ENCODE measurements around the gene KDM8.

KDM8 gene

DNA sequence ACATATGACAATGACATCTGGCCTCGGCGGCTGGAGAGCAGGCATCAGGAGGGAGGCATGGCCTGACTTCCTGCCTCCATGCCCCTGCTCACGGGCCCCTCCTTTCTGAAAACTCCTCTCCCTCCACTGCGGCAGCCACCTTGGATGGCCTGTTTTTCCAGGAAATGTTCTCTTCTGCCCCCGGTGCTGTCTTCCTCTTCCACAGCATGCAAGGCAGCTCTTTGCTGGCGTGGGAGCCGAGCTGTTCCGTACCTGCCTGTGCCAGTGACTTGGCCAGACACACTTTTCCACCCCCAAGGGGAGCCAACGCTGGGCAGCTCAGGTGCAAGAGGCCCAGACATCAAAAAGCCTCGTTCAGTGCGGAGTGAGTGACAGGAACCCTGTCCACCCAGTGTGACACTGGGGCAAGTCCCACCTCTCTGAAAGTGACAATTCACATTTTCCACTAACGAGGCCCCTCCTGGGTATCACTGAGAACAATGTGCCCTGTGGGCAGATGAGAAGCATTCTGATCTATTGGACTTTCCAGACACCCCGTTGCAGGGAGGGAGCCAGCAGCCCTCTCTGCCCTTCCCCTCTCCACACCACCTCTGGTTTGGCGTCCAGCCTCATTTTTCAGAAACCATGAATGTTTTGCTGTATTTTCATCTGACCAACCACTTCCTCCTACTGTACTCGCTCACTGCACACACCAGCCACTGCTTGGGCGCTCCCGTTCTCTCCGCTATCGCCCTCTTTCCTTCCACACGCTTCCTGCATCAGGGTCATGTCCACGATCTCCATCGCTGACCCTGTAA lies 34.1 kb downstream of the KDM8 start:
- TF ChIP-seq GATA2 (IDR thresholded peaks at IDR 0.05; ENCODE audit: low read depth, low read length) (no peak), GATA3 (IDR thresholded peaks at IDR 0.05; ENCODE audit: low read depth, low read length) (no peak)

DNA sequence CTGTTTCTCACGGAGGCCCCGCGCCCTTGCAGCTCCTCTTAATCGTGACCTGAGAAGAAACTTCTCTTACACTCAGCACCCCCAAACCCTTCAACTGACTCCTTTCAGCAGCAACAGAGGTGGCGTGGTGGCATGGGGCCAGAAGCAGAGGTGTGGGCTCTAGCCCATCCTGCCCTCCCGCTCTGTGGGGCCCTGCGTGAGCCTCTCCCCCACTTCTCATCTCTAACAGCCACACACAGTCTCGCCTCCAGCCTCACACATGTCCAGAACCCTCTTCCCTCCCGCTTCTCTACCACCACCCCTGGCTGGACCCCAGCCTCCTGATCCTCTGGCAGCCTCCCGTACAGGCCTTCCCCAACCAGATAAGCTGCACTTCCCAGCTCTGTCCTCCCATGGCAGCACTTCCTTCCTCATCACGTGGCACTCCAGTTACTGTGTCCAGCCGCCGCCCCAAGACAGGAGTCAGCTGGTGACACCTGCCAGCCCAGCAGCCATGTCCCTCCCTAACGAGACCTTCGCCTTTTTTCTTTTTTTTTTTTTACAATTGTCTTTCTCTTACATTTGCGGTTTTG lies 34.8 kb downstream of the KDM8 start:
- TF ChIP-seq GATA2 (IDR thresholded peaks at IDR 0.05; ENCODE audit: low read depth, low read length) (no peak), GATA3 (IDR thresholded peaks at IDR 0.05; ENCODE audit: low read depth, low read length) (no peak)

DNA sequence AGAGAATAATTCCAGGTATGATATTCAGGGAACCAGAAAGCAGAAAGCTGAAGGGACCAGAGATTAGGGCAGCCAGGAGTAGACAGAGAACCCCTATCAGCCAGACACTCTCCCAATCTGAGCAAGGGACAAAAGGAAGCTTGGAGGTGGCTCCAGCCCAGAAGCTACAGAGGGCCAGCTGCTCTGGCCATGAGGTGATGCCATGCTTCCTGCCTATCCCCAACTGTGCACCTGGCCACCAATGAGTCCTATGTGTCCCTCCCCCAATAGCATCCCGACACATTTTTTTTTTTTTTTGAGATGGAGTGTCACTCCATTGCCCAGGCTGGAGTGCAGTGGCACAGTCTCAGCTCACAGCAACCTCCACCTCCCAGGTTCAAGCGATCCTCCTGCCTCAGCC lies 35.3 kb downstream of the KDM8 start:
- TF ChIP-seq GATA3 (IDR thresholded peaks at IDR 0.05; ENCODE audit: low read depth, low read length) (no peak), GATA2 (IDR thresholded peaks at IDR 0.05; ENCODE audit: low read depth, low read length) (no peak)

DNA sequence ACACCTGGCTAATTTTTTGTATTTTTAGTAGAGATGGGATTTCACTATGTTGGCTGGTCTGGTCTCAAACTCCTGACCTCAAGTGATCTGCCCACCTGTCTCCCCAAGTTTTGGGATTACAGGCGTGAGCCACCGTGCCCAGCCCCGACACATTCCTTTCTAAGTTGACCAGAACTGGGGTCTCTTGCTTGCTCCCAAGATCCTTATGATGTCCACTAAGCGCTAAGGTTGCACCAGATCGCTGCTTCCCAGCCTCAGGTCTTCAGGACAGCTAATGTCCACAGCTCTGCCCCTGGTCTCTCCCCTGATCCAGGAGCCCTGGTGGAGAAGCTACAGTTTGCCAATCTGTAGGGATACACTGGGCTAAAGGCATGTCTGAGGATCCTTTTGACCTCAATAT lies 35.7 kb downstream of the KDM8 start:
- TF ChIP-seq GATA3 (IDR thresholded peaks at IDR 0.05; ENCODE audit: low read depth, low read length) (no peak), GATA2 (IDR thresholded peaks at IDR 0.05; ENCODE audit: low read depth, low read length) (no peak)

DNA sequence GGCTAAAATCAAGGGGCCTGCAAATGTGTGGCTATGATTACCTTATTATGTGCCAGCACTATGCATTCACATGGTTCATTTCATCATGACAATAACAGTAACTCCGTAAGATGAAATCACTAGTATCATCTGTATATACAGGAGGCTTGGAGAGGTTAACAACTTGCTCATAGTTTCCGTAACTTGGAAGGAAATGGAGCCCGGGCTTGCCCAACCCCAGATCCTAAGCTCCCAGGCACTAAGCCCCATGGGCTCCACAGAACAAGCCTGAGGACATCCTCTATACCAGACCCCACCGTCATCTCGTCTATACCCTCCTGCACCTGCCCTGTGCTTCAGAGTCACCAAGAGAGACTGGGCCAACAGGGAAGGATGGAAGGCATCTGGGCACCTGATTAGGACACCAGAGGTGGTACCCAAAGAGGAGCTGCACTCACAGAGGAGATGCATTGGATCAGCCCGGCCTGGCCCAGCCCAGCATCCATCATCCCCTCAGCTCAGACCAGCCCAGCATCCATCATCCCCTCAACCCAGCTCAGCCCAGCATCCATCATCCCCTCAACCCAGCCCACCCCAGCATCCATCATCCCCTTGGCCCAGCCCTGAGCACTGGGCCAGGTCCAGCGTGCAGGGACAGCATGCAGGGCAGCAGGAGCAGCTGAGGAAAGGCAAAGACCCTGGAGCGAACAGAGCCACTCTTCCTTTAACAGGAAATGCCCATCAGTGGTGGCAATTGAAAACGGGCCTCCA lies 36.8 kb downstream of the KDM8 start:
- TF ChIP-seq GATA2 (IDR thresholded peaks at IDR 0.05; ENCODE audit: low read depth, low read length) (no peak), GATA3 (IDR thresholded peaks at IDR 0.05; ENCODE audit: low read depth, low read length) (no peak)

DNA sequence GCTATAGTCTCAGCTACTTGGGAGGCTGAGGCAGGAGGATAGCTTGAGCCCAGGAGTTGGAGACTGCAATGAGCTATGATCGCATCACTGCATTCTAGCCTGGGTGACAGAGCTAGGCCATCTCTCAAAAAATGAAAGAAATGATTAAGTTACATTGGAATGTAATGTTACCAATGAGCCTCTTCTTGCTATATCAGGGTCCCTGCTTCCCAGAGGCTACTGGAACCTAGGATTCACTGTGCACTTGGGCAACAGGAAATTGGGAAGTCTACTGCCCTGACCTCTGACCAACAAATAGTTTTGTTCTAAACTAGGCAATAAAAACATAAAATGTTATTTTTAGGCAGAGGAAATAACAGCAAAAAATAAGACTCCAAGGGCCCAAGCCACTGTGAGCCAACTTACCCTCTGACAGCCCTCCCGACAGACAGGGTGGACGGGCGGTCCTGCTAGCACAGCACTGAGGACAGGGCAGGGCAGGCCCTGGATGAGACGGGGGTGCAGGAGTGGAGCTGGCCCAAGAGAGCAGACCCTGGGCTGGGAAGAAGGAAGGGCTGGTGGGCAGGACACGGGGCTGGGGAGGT lies 37.7 kb downstream of the KDM8 start:
- TF ChIP-seq GATA2 (IDR thresholded peaks at IDR 0.05; ENCODE audit: low read depth, low read length) (no peak), GATA3 (IDR thresholded peaks at IDR 0.05; ENCODE audit: low read depth, low read length) (no peak)

DNA sequence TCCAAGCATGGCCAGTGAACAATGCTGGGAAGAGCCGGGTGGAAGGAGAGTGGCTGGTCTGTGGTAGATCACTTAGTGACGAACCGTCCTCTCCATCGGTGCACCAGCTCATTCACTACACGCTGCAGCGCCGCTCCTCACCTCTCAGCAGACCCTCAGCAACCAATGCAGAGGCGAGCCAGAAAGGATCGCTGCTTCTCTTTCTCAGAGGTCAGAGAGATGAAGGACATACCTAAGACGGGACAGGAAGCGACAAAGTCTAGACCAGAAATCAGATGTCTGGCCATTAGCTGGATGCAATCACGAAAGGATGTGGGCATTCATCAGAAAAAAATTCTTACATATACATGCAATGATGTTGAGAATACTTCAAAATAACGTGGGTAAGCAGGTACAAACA lies 38.3 kb downstream of the KDM8 start:
- no peak for TF ChIP-seq GATA2 (IDR thresholded peaks at IDR 0.05; ENCODE audit: low read depth, low read length)
- no peak for TF ChIP-seq GATA3 (IDR thresholded peaks at IDR 0.05; ENCODE audit: low read depth, low read length)

DNA sequence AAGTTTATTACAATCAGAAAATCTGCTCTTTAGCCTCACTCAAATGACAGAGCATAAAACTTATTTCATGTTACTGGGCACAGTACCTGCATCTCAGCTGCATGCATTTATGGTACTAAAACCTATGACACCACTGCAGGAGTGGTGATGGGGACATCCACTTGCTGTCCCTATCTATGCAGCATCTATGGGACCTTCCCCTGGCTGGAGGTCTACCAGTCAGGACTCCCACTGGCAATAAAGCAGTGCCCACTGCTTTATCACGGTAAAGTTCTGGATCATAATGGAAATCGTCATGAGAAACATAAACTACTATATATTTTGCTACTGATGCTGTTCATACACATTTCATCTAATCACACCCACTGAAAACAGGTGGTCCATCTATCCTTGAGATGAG lies 39.1 kb downstream of the KDM8 start:
- TF ChIP-seq GATA2 (IDR thresholded peaks at IDR 0.05; ENCODE audit: low read depth, low read length) (no peak), GATA3 (IDR thresholded peaks at IDR 0.05; ENCODE audit: low read depth, low read length) (no peak)

DNA sequence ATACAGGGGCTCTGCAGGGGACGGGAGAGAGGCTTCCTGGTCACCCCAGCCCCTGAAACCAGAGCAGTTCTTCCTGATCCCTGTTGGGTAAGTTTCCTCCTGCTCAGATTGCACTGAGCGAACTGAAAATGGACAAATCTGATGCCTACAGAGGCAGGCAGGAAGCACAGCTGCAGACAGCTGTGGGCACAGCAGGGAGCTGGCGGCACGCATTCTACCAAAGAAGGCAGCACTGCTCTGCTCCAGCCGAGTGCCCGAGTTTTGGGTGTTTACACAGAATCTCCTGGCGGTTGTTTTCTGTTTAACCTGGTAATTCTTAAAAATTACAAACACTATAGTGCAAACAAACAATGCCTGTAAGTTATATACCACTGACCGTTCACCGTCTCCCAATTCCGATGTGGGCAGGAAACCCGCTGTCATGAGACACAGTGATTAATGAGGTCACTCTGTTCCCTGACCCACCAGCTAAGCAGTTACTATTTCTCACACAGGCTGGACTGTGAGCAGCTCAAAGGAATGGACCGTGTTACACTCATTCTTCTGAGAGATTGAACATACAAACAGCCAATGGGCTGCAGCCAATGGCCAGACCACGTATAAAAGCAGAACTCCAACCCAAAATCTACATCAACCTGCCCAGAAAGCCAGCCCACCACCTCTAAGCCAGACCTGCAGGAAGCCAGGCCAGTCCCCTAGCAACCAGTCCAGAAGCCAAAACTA lies 39.7 kb downstream of the KDM8 start:
- TF ChIP-seq GATA3 (IDR thresholded peaks at IDR 0.05; ENCODE audit: low read depth, low read length), result no peak
- TF ChIP-seq GATA2 (IDR thresholded peaks at IDR 0.05; ENCODE audit: low read depth, low read length), result no peak

DNA sequence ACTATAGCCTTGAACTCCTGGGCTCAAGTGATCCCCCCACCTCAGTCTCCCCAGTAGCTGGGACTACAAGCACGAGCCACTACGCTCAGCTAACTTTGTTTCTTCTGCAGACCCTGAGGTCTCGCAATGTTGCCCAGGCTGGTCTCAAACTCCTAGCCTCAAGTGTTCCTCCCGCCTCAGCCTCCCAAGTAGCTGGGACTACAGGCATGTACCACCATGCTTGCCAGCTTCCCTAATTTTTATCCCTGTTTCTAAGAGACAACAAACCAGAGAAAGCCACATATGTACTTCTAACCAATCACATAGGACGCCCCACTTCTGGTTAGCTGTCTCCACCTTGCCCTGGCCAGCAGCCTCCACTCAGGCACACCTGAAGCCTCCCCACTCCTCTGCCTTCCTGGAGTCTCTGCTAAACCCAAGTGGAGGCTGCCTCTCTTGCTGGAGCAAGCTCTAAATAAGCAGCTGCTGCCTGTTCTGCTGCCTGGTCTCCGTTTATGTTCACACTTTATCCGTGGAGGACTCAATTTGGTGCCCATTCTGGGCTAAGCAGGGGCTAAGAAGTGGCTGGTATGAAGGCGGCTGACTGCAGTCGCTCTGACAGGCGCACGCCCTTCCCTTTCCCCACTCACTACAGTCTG lies 40.5 kb downstream of the KDM8 start:
- TF ChIP-seq GATA3 (IDR thresholded peaks at IDR 0.05; ENCODE audit: low read depth, low read length), result no peak
- no peak for TF ChIP-seq GATA2 (IDR thresholded peaks at IDR 0.05; ENCODE audit: low read depth, low read length)

DNA sequence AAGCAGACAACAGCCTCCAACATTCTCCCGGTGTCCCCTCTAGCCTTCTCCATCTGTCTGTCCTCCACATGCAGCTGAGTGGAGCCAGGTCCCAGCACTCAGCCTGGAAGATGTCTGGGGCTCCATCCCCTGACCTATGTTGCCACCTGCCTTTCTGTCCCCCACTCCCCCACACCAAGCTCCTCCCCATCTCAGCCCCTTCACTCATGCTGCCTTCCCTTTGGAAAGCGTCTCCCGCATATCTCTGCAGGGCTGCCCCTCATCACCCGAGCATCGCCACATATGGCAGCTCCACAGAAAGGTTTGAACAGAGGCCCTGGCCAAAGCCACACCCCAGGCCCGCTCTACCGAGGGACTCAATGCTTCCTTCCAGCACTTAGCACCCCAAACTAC lies 41.0 kb downstream of the KDM8 start:
- TF ChIP-seq GATA3 (IDR thresholded peaks at IDR 0.05; ENCODE audit: low read depth, low read length), result no peak
- TF ChIP-seq GATA2 (IDR thresholded peaks at IDR 0.05; ENCODE audit: low read depth, low read length), result no peak

DNA sequence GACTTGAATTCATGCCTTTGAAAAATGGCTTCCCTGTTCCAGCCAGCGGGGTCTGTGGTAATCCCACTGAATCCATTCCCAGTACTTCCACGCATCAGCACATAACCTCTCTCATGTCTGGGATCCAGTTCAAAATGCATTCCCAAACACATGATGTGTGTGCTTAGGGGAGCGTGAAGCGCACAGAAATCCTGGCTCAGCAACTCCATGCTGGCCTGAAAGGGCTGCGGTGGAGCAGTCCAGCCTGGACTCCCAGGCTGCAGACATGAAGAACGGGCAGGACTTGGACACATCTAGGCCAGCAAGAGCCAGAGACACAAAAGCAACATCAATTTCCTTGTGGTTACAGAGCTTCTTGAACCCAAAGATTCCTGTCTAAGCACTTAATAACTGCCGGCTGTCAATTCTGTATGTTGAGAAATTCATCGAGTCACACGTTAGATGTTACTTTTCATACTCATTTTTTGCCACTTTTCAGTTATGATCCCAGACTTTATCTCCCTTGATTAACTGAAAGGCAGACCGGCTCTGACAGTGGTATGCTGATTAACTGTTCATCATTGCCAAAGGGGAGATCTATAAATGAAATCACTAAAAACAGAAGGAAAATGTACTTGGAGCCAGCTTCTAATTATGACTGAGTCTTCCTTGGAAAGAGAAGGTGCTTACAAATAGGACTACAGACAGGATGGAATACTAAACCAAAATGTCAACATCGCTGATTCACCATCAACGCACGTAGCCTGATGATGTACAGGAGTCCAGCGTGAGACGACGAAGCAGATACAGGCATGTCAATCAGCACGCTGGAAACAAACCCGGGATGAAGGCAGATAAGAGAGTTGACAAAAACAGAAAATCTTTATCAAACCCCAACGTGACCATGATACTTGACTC lies 42.2 kb downstream of the KDM8 start:
- TF ChIP-seq GATA2 (IDR thresholded peaks at IDR 0.05; ENCODE audit: low read depth, low read length) (no peak), GATA3 (IDR thresholded peaks at IDR 0.05; ENCODE audit: low read depth, low read length) (no peak)

All from SH-SY5Y (cell line).